ENCODE data around the gene CFAP46. TPM values are rescaled to one million over a fixed set of nuclear protein-coding genes. Genes with fewer than 3 reads are reported as not detected.

CFAP46 gene
- total and polyA plus RNA-seq, 2 experiments from 2014 or later = 3.1 to 5.4 TPM

GRCh38 chr10:132951926-132952325 is 9.6 kb upstream of the CFAP46 start:
- no peaks in the 10 kb centered on the region for H3K79me2 ChIP-seq (replicated peaks; ENCODE audit: insufficient read depth)
- no peak overlapping the region for H3K4me2 ChIP-seq
- no peak overlapping the region for H3K4me3 ChIP-seq
- Mint-ChIP-seq H3K36me3 (ENCODE audit: low read depth) (no peaks in the 10 kb centered on the region), H3K9me3 (no peaks in the 10 kb centered on the region), H3K27me3 (ENCODE audit: insufficient read depth, low read depth, poor library complexity) (peaks cover 6% of the 10 kb centered on the region), H3K27ac (no peak overlapping the region), H3K4me1 (peaks cover 7% of the 10 kb centered on the region; the same call in 1 of the 3 replicates), H3K4me3 (no peak overlapping the region)
- no peaks in the 10 kb centered on the region; the same call in 1 of the 2 replicates for H3F3A ChIP-seq (replicated peaks; ENCODE audit: low read depth)
- H3K36me3 ChIP-seq (ENCODE audit: insufficient read depth) = no peaks in the 10 kb centered on the region
- peaks cover 6% of the 10 kb centered on the region; the same call in 1 of the 2 replicates for H3K4me1 ChIP-seq (ENCODE audit: insufficient read depth)
- ATAC-seq (no peak), DNase-seq (ENCODE audit: low spot score) (no peak)
- TF ChIP-seq ZNF331 (CRISPR knock-in tag; IDR thresholded peaks at IDR 0.05; ENCODE audit: low read depth) (no peak), ZNF462 (CRISPR knock-in tag; IDR thresholded peaks at IDR 0.05) (no peak), POLR2AphosphoS5 (IDR thresholded peaks at IDR 0.05; ENCODE audit: low read depth) (no peak), JUNB (IDR thresholded peaks at IDR 0.05; ENCODE audit: unreplicated experiment) (no peak), ETS1 (IDR thresholded peaks at IDR 0.05) (no peak), EZH2phosphoT487 (IDR thresholded peaks at IDR 0.05; ENCODE audit: unreplicated experiment) (no peak), CTCF (conservative IDR thresholded peaks at IDR 0.05; ENCODE audit: low read depth in 2 of 2) (no peak)
- no peaks in the 10 kb centered on the region for H3K27me3 ChIP-seq (ENCODE audit: insufficient read depth)
- H3K9me2 ChIP-seq (ENCODE audit: insufficient read depth) = no peaks in the 10 kb centered on the region
- H3K27ac ChIP-seq (ENCODE audit: low read depth) = no peak overlapping the region
- H4K20me1 ChIP-seq (replicated peaks; ENCODE audit: insufficient read depth) = no peaks in the 10 kb centered on the region
- H2AFZ ChIP-seq = no peak overlapping the region
